GM23338 (cell line): ENCODE data around the gene ME2. TPM values are rescaled to one million over a fixed set of nuclear protein-coding genes. Genes with fewer than 3 reads are reported as not detected.

Experiments
- ATAC-seq: fragments of 200-7000 bp; cut with Tn5 transposase; 3 replicates; pipeline ENCODE4 v1.9.1; 2020
- DNase-seq: peaks from one replicate; pipeline ENCODE4 v3.0.0-alpha.2; 2015; ENCODE audit warnings: low spot score
- H2AFZ ChIP-seq: fragments of 200-600 bp; sonication (generic); 2 replicates; pipeline ENCODE4 v1.8.0; 2016; ENCODE audit warnings: antibody characterized with exemption, mild to moderate bottlenecking, moderate library complexity
- H3F3A ChIP-seq: fragments of 200-600 bp; sonication (generic); replicated peaks from 2 replicates; pipeline ENCODE4 v1.8.0; 2017; ENCODE audit warnings: antibody characterized with exemption, mixed run types, low read depth
- H3K27ac ChIP-seq: fragments of 200-600 bp; sonication (generic); 2 replicates; pipeline ENCODE4 v1.6.1; 2016; ENCODE audit warnings: low read depth
- H3K27me3 ChIP-seq: fragments of 200-600 bp; sonication (generic); 2 replicates; pipeline ENCODE4 v1.8.0; 2016; ENCODE audit warnings: mild to moderate bottlenecking, mixed run types, moderate library complexity; ENCODE audit not compliant: insufficient read depth
- H3K36me3 ChIP-seq: fragments of 200-600 bp; sonication (generic); 2 replicates; pipeline ENCODE4 v1.8.0; 2016; ENCODE audit warnings: mild to moderate bottlenecking; ENCODE audit not compliant: insufficient read depth
- H3K4me1 ChIP-seq: fragments of 200-600 bp; sonication (generic); 2 replicates; pipeline ENCODE4 v1.8.0; 2016; ENCODE audit warnings: mild to moderate bottlenecking, moderate library complexity; ENCODE audit not compliant: insufficient read depth
- H3K4me2 ChIP-seq: fragments of 200-600 bp; sonication (generic); 2 replicates; pipeline ENCODE4 v1.7.1; 2017; ENCODE audit warnings: mixed run types
- H3K4me3 ChIP-seq: fragments of 200-600 bp; sonication (generic); 2 replicates; pipeline ENCODE4 v1.6.1; 2016; ENCODE audit warnings: mixed run types
- H3K79me2 ChIP-seq: fragments of 200-600 bp; sonication (generic); replicated peaks from 2 replicates; pipeline ENCODE4 v1.8.0; 2017; ENCODE audit warnings: mild to moderate bottlenecking; ENCODE audit not compliant: insufficient read depth
- H3K9me2 ChIP-seq: fragments of 200-600 bp; sonication (generic); 2 replicates; pipeline ENCODE4 v1.8.0; 2017; ENCODE audit not compliant: insufficient read depth
- H4K20me1 ChIP-seq: fragments of 200-600 bp; sonication (generic); replicated peaks from 2 replicates; pipeline ENCODE4 v1.8.0; 2017; ENCODE audit warnings: mild to moderate bottlenecking; ENCODE audit not compliant: insufficient read depth
- H3K27ac Mint-ChIP-seq: 2 replicates; pipeline ENCODE4 v1.8.0; 2020; ENCODE audit warnings: inconsistent platforms, mild to moderate bottlenecking, moderate library complexity, mixed read lengths
- H3K27me3 Mint-ChIP-seq: 3 replicates; pipeline ENCODE4 v1.8.0; 2022; ENCODE audit warnings: low read depth, mild to moderate bottlenecking, moderate library complexity, mixed read lengths, inconsistent platforms; ENCODE audit not compliant: insufficient read depth, poor library complexity
- H3K36me3 Mint-ChIP-seq: 3 replicates; pipeline ENCODE4 v1.8.0; 2021; ENCODE audit warnings: low read depth, mild to moderate bottlenecking, inconsistent platforms, moderate library complexity, mixed read lengths
- H3K4me1 Mint-ChIP-seq: 3 replicates; pipeline ENCODE4 v1.8.0; 2020; ENCODE audit warnings: mild to moderate bottlenecking, inconsistent platforms, mixed read lengths
- H3K4me3 Mint-ChIP-seq: 3 replicates; pipeline ENCODE4 v1.8.0; 2021; ENCODE audit warnings: moderate library complexity, mild to moderate bottlenecking, inconsistent platforms, mixed read lengths
- H3K9me3 Mint-ChIP-seq: 3 replicates; pipeline ENCODE4 v1.8.0; 2020; ENCODE audit warnings: moderate library complexity, mild to moderate bottlenecking, inconsistent platforms, mixed read lengths
- CREB1 ChIP-seq: fragments of 250-450 bp; sonication (Bioruptor Pico); IDR thresholded peaks from 2 replicates; pipeline ENCODE4 v1.5.0; 2020; ENCODE audit warnings: low read depth, mild to moderate bottlenecking, moderate library complexity
- CTCF ChIP-seq, 2 experiments: fragments of 200-600 bp in 1 of 2; sonication (generic) in 1 of 2; conservative IDR thresholded peaks; 2 replicates each; pipeline versions ENCODE4 v1.5.1 to v1.6.1; 2016 to 2017; ENCODE audit warnings: antibody characterized with exemption in 2 of 2, low read depth in 2 of 2, mild to moderate bottlenecking in 2 of 2, moderate library complexity in 1 of 2
- ETS1 ChIP-seq: IDR thresholded peaks from 2 replicates; pipeline ENCODE4 v1.6.1; 2016; ENCODE audit warnings: antibody characterized with exemption
- EZH2 ChIP-seq: fragments of 200-600 bp; sonication (generic); IDR thresholded peaks from one replicate; pipeline ENCODE4 v1.8.0; 2017; ENCODE audit warnings: antibody characterized with exemption, mild to moderate bottlenecking, low read depth; ENCODE audit not compliant: unreplicated experiment
- EZH2phosphoT487 ChIP-seq: fragments of 200-600 bp; sonication (generic); IDR thresholded peaks from one replicate; pipeline ENCODE4 v1.8.1; 2018; ENCODE audit warnings: antibody characterized with exemption; ENCODE audit not compliant: unreplicated experiment
- JUNB ChIP-seq: IDR thresholded peaks from one replicate; pipeline ENCODE4 v1.6.1; 2016; ENCODE audit warnings: antibody characterized with exemption; ENCODE audit not compliant: unreplicated experiment
- NANOG ChIP-seq: IDR thresholded peaks from 2 replicates; pipeline ENCODE4 v1.6.1; 2016; ENCODE audit warnings: antibody characterized with exemption, borderline replicate concordance
- POLR2AphosphoS5 ChIP-seq: IDR thresholded peaks from 2 replicates; pipeline ENCODE4 v1.6.1; 2016; ENCODE audit warnings: antibody characterized with exemption, low read depth
- STAT1 ChIP-seq: IDR thresholded peaks from one replicate; pipeline ENCODE4 v1.6.1; 2016; ENCODE audit warnings: antibody characterized with exemption; ENCODE audit not compliant: unreplicated experiment
- ZNF114 ChIP-seq: fragments of 250-450 bp; sonication (Bioruptor Pico); IDR thresholded peaks from 2 replicates; pipeline ENCODE4 v1.5.0; 2020; ENCODE audit warnings: mild to moderate bottlenecking, moderate library complexity
- polyA plus RNA-seq: library from polyadenylated mRNA; unstranded; fragments of >200 nt; fragmentation: Nextera tagmentation; extraction: Ambion mirVana; gene quantifications from 2 replicates; pipeline ENCODE4 v1.2.1, GENCODE V29; 2016
- total RNA-seq: library from RNA; depleted of rRNA; stranded (reverse); fragments of >200 nt; shearing (Covaris generic); gene quantifications from 2 replicates; pipeline ENCODE4 v1.2.3, GENCODE V29; 2014

Gene ME2
- total and polyA plus RNA-seq, 2 experiments from 2014 or later, result 61.0 to 102 TPM

GRCh38 chr18:50896093-50896492, 17.2 kb downstream of the ME2 start:
- no peaks in the 10 kb centered on the region for H3F3A ChIP-seq
- Mint-ChIP-seq H3K4me3 (no peak overlapping the region), H3K9me3 (peaks cover 13% of the 10 kb centered on the region), H3K27ac (no peak overlapping the region), H3K4me1 (peaks cover 6% of the 10 kb centered on the region; the same call in 2 of the 3 replicates), H3K27me3 (peaks cover 2% of the 10 kb centered on the region), H3K36me3 (peaks cover 54% of the 10 kb centered on the region)
- H3K36me3 ChIP-seq, result peaks cover 23% of the 10 kb centered on the region
- TF ChIP-seq ETS1, result no peak
- TF ChIP-seq NANOG, result no peak
- no peak for TF ChIP-seq EZH2phosphoT487
- no peak for TF ChIP-seq STAT1
- no peak overlapping the region for H3K4me3 ChIP-seq
- ATAC-seq (no peak), DNase-seq (no peak)
- no peaks in the 10 kb centered on the region for H3K9me2 ChIP-seq
- H3K27ac ChIP-seq, result no peak overlapping the region
- H3K4me2 ChIP-seq, result no peak overlapping the region
- H4K20me1 ChIP-seq, result peaks cover 4% of the 10 kb centered on the region; the same call in 1 of the 2 replicates
- no peak overlapping the region for H2AFZ ChIP-seq
- H3K4me1 ChIP-seq, result no peaks in the 10 kb centered on the region
- peaks cover 35% of the 10 kb centered on the region for H3K79me2 ChIP-seq
- no peaks in the 10 kb centered on the region for H3K27me3 ChIP-seq

- Mint-ChIP-seq H3K27ac (no peak overlapping the region), H3K36me3 (peaks cover 50% of the 10 kb centered on the region), H3K9me3 (peaks cover 13% of the 10 kb centered on the region), H3K27me3 (peaks cover 2% of the 10 kb centered on the region), H3K4me1 (peaks cover 15% of the 10 kb centered on the region; the same call in 2 of the 3 replicates), H3K4me3 (no peak overlapping the region)
- ATAC-seq (no peak), DNase-seq (no peak)
- no peaks in the 10 kb centered on the region; the same call in 1 of the 2 replicates for H3K4me1 ChIP-seq
- TF ChIP-seq JUNB (no peak), CREB1 (CRISPR knock-in tag) (no peak), EZH2phosphoT487 (no peak), EZH2 (no peak), STAT1 (no peak), POLR2AphosphoS5 (no peak), ZNF114 (CRISPR knock-in tag) (no peak), CTCF (conservative IDR thresholded peaks at IDR 0.05; ENCODE audit: low read depth in 2 of 2) (no peak)
- H3K4me2 ChIP-seq, result no peak overlapping the region
- no peaks in the 10 kb centered on the region; the same call in 1 of the 2 replicates for H4K20me1 ChIP-seq
- peaks cover 16% of the 10 kb centered on the region; the same call in 1 of the 2 replicates for H3K79me2 ChIP-seq
- no peak overlapping the region for H3K4me3 ChIP-seq
- no peak overlapping the region for H3K27ac ChIP-seq
- H2AFZ ChIP-seq, result no peak overlapping the region
- no peaks in the 10 kb centered on the region for H3K9me2 ChIP-seq
- H3F3A ChIP-seq, result no peaks in the 10 kb centered on the region
- H3K27me3 ChIP-seq, result no peaks in the 10 kb centered on the region
- peaks cover 23% of the 10 kb centered on the region for H3K36me3 ChIP-seq
These were observed 20.0 kb downstream of the ME2 start for GRCh38 chr18:50898919-50899318.
